Stomach smooth muscle (tissue), 2 donors: ENCODE data around the gene ARL15.
A peak's percentile ranks its signal among the peaks of the same experiment; 100 is the strongest.

ENCODE experiments used
- H3K27ac ChIP-seq: one replicate; pipeline ENCODE4 v1.7.0; 2013; ENCODE audit warnings: mild to moderate bottlenecking, low read length, inconsistent platforms
- H3K27me3 ChIP-seq, 2 donors: one replicate each; pipeline ENCODE4 v1.7.0; 2013; ENCODE audit warnings: low read length in 2 of 2; ENCODE audit not compliant: insufficient read depth in 2 of 2, control insufficient read depth in 1 of 2
- H3K36me3 ChIP-seq, 2 donors: one replicate each; pipeline ENCODE4 v1.7.0; 2013; ENCODE audit warnings: low read length in 2 of 2; ENCODE audit not compliant: control insufficient read depth in 2 of 2, insufficient read depth in 2 of 2
- H3K4me1 ChIP-seq: one replicate; pipeline ENCODE4 v1.7.0; 2013; ENCODE audit warnings: low read length; ENCODE audit not compliant: control insufficient read depth, insufficient read depth
- H3K4me3 ChIP-seq, 2 donors: one replicate each; pipeline ENCODE4 v1.7.0; 2013; ENCODE audit warnings: low read length in 2 of 2
- H3K9ac ChIP-seq, 2 donors: one replicate each; pipeline ENCODE4 v1.7.0; 2013; ENCODE audit warnings: low read length in 2 of 2, mild to moderate bottlenecking in 1 of 2
- H3K9me3 ChIP-seq, 2 donors: one replicate each; pipeline ENCODE4 v1.7.0; 2013; ENCODE audit warnings: low read length in 2 of 2; ENCODE audit not compliant: control insufficient read depth in 2 of 2
- donor health status: healthy.
- donor health status: Pancreatic carcinoma.

Gene ARL15

GRCh38 chr5:54249210-54250028 is 61.0 kb downstream of the ARL15 start:
- Histone ChIP-seq H3K9me3 (no peaks in the 10 kb centered on the region), H3K9ac (no peak overlapping the region), H3K4me1 (no peaks in the 10 kb centered on the region), H3K4me3 (no peak overlapping the region), H3K27ac (no peak overlapping the region), H3K36me3 (no peaks in the 10 kb centered on the region), H3K27me3 (no peaks in the 10 kb centered on the region)

DNA sequence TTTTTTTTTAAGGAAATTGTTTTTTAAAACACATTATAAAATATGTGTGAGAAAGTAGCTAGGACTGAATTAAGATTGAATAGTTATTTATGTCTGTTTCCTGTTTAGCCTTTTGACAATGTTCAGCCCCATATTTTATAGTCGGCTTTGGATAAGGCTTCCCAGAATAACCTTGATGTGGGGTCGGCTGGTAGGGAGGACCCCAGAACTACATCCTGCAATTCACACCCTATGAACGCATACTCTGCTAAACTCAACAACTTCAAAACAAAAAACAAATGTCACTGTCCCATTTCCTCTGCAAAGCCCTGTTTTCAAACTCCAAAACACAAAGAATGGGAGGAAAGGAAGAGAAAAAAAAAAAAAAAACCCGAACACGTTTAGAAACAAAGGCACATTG is 63.1 kb downstream of the ARL15 start:
- Histone ChIP-seq H3K9ac (no peak overlapping the region), H3K4me3 (no peak overlapping the region), H3K9me3 (no peaks in the 10 kb centered on the region), H3K27me3 (no peaks in the 10 kb centered on the region), H3K4me1 (no peaks in the 10 kb centered on the region), H3K36me3 (no peaks in the 10 kb centered on the region), H3K27ac (no peak overlapping the region)

DNA sequence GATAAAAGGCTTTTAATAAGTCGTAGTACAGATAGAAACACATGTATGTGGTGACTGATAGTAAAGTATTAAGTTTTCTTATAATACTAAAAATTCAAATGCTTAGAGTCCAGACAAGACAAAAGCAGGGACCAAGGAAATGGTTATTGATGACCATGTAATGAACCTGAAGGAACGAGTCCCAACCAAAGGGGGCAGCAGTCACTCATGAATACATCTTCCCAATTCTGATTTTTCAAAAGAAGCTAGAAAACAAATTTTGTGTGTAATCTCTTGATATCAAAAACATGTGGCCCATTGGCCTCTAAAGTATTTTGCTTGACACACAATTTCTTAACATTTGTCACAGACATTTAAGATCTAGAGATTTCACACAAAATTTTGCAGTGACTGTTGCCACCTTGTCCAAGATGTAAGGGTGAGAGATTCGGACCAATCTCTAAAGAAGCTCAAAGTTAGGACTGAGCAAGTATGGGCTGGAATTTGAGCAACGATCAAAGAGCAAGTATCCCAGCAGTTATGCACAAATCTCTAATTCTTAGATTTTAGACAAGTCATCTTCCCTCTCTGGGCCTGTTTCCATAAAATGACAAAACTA is 66.8 kb downstream of the ARL15 start:
- no peaks in the 10 kb centered on the region for H3K9me3 ChIP-seq
- H3K4me1 ChIP-seq: no peaks in the 10 kb centered on the region
- H3K9ac ChIP-seq: no peak overlapping the region
- no peak overlapping the region for H3K4me3 ChIP-seq
- no peak overlapping the region for H3K27ac ChIP-seq
- H3K27me3 ChIP-seq: no peaks in the 10 kb centered on the region
- H3K36me3 ChIP-seq: no peaks in the 10 kb centered on the region

DNA sequence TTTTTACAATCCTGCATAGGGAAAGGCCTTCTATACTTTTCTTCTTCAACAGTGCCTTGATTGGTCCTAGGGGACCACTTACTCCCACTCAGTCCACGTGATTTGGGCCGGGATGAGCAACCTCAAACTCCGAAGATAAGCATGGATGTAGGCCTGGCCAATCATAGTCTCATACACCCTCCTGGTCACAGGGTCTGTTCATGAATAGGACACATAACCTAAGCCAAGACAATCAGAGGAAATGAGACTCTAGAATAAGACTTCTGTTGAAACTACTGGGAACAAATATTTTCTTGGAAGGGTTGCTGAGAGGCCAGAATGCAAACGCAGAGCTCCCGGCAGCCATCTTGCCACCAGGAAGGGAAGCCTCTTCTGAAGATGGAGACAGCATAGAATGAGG is 68.1 kb downstream of the ARL15 start:
- H3K4me3 ChIP-seq: no peak overlapping the region
- H3K36me3 ChIP-seq: no peaks in the 10 kb centered on the region
- no peak overlapping the region for H3K9ac ChIP-seq
- no peaks in the 10 kb centered on the region for H3K4me1 ChIP-seq
- H3K27me3 ChIP-seq: no peaks in the 10 kb centered on the region
- no peak overlapping the region for H3K27ac ChIP-seq
- no peaks in the 10 kb centered on the region for H3K9me3 ChIP-seq

DNA sequence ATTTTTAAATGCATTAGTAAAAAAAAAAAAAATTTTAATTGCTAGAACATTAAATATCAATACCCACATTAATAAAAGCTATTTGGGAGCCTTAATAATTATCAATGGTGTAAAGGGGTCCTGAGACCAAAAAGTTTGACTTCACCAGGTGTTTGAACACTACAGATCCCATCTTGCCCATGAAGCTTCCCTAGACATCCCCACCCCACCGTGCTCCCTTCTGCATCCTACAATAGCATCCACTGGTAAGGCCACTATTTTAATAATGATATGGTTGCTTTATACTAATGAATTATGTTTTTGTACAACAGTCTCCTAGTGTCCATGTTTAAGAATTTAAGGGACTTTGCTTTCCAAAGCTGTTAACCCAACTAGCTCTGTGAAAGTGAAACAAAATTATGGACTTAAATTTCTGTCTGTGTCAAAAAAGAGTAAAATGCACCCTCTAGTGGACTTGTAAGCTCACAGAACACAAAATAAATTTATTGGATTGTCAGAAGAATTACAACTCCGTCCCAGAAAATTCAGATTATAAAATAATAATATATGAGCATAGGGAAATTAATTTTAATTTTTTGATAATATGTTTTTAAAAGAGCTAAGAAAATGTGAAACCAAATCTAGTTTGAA is 76.0 kb downstream of the ARL15 start:
- H3K9ac ChIP-seq: no peak overlapping the region
- no peaks in the 10 kb centered on the region for H3K36me3 ChIP-seq
- H3K9me3 ChIP-seq: no peaks in the 10 kb centered on the region
- no peak overlapping the region for H3K27ac ChIP-seq
- H3K4me1 ChIP-seq: peaks cover 5% of the 10 kb centered on the region
- H3K4me3 ChIP-seq: peak overlapping the region; percentile 0 to 2
- H3K27me3 ChIP-seq: no peaks in the 10 kb centered on the region

DNA sequence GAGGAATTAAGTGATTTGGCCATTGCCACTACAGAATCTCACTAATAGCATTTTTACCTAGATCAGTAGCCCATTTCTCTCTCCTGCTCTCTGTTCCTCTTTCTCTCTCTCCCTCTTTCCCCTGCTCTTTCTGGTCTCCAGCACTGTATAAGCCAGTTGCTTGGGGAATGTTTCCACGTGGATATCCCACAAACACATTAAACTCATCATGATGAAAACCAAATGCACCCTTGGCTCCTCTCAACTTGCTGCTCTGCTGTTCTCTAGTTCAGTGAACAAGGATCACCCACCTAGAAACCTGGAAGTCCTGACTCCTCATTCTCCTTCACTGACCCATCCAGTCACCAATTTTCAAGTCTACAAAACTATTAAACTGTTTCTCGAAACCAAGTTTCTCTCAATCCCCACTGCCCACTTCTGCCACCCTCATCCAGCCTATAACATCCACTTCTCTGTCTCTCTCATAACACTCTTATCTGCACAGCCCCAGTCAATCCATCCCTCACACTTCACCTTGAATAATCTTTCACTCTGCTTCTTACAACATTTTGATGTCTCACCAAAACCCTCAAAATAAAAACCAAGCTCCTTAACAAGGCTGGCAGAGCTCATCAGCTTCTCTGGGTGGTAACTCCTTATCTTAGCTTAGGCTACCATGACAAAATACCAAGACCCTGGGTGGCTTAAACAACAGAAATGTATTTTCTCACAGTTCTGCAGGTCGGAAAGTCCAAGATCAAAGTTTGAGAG is 79.3 kb downstream of the ARL15 start:
- H3K4me1 ChIP-seq: peaks cover 6% of the 10 kb centered on the region
- no peak overlapping the region for H3K4me3 ChIP-seq
- no peak overlapping the region for H3K27ac ChIP-seq
- no peaks in the 10 kb centered on the region for H3K36me3 ChIP-seq
- H3K27me3 ChIP-seq: no peaks in the 10 kb centered on the region
- H3K9ac ChIP-seq: no peak overlapping the region
- no peaks in the 10 kb centered on the region for H3K9me3 ChIP-seq

- H3K4me1 ChIP-seq: peaks cover 6% of the 10 kb centered on the region
- no peak overlapping the region for H3K9ac ChIP-seq
These were observed 81.2 kb downstream of the ARL15 start for GRCh38 chr5:54229041-54229780.

DNA sequence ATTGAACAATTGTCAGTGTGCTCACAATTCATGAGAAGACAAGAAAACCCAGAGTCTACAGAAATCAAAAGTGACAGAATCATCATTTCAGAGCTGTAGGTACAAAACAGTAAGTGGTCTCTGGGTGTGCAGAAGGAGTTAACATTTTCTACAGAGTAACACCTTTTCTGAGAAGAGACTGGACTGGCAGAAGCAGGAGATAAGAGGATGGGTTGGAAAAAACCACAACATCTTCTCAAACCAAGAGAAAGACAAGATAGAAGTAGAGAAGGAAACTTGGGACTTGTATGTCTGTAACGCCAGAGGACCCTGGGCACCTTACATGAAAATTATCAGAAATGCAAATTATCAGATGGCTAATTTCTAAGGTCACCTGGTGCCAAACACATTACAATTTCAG is 82.6 kb downstream of the ARL15 start:
- H3K36me3 ChIP-seq: no peaks in the 10 kb centered on the region
- no peak overlapping the region for H3K4me3 ChIP-seq
- H3K27me3 ChIP-seq: no peaks in the 10 kb centered on the region
- H3K27ac ChIP-seq: no peak overlapping the region
- no peaks in the 10 kb centered on the region for H3K9me3 ChIP-seq
- H3K4me1 ChIP-seq: peaks cover 6% of the 10 kb centered on the region
- H3K9ac ChIP-seq: no peak overlapping the region

More at GRCh38 chr5:54229041-54229780, 81.2 kb downstream of the ARL15 start:
- H3K4me3 ChIP-seq: no peak overlapping the region
- no peaks in the 10 kb centered on the region for H3K9me3 ChIP-seq
- no peak overlapping the region for H3K27ac ChIP-seq
- no peaks in the 10 kb centered on the region for H3K36me3 ChIP-seq
- no peaks in the 10 kb centered on the region for H3K27me3 ChIP-seq

DNA sequence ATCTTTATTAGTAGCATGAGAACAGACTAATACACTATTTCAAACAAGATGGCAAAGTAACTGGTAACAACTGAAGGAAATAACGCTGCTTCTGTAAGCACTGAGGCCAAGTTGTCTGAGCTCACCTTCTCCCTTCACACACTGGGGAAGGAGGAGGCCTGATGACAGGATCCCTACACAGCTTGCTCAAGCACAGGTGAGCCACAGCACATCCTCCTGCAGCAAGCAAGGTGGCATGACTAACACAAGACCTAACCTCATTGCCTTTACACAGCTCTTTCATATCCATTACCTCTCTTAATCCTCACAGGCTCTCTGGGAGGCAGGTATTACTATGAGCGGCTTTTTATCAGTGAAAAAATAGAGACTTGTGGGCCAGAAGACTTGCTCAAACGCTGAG is 83.3 kb downstream of the ARL15 start:
- Histone ChIP-seq H3K27me3 (no peaks in the 10 kb centered on the region), H3K4me1 (peaks cover 6% of the 10 kb centered on the region), H3K4me3 (no peak overlapping the region), H3K27ac (no peak overlapping the region), H3K36me3 (no peaks in the 10 kb centered on the region), H3K9ac (no peak overlapping the region), H3K9me3 (no peaks in the 10 kb centered on the region)

DNA sequence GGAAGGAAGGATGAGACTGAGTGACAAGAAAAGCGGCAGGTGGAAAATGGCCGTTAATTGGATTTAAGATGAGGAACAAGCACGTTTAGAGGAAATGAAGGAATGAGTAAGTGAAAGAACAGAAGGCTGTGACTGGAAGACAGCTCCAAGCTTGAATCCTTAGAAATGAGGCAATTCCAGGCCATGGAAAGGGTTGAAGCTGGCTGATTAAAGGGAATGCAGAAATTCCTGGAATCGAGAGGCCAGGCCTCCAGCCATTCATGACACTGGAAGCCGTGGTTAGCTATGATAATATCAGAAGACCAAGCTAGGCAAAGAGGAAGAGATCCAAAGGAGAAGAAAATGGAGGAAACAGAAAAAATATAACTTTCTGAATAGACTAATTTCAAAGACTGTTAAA is 84.2 kb downstream of the ARL15 start:
- no peaks in the 10 kb centered on the region for H3K36me3 ChIP-seq
- H3K4me1 ChIP-seq: peaks cover 6% of the 10 kb centered on the region
- H3K4me3 ChIP-seq: no peak overlapping the region
- H3K9me3 ChIP-seq: no peaks in the 10 kb centered on the region
- no peak overlapping the region for H3K27ac ChIP-seq
- H3K27me3 ChIP-seq: no peaks in the 10 kb centered on the region
- H3K9ac ChIP-seq: no peak overlapping the region
